IMR-90 (cell line): ENCODE results near the gene CDC42BPA. TPM values are rescaled to one million over a fixed set of nuclear protein-coding genes. Genes with fewer than 3 reads are reported as not detected.
A peak's percentile ranks its signal among the peaks of the same experiment; 100 is the strongest.

ENCODE experiments used
- ATAC-seq: fragments of 200-7000 bp; cut with Tn5 transposase; 2 replicates; pipeline ENCODE4 v1.9.1; 2020; ENCODE audit warnings: low read depth, mild to moderate bottlenecking, moderate library complexity
- BruUV-seq: library from RNA; stranded (reverse); fragments of 400-500 nt; replicated peaks from 2 replicates; lab custom pipeline; 2021; lab: Mats Ljungman, UMichigan
- CTCF ChIA-PET: fragments of 300-600 bp; formaldehyde crosslinking; extraction: SDS; loops from one replicate; lab custom pipeline; 2021; ENCODE audit warnings: antibody characterized with exemption; lab: Yijun Ruan, JAX
- POLR2A ChIA-PET: fragments of 300-600 bp; sonication (Branson Sonifier 250); formaldehyde crosslinking; loops from one replicate; lab custom pipeline; 2022; ENCODE audit warnings: antibody characterized with exemption; ENCODE audit not compliant: unreplicated experiment; lab: Charles Lee
- DNase-seq: peaks from one replicate; pipeline ENCODE4 v3.0.0; 2013
- H2AFZ ChIP-seq: replicated peaks from 2 replicates; pipeline ENCODE3; 2013; ENCODE audit warnings: low read length, mild to moderate bottlenecking; ENCODE audit not compliant: poor library complexity
- H2AK5ac ChIP-seq: 2 replicates; pipeline ENCODE4 v1.6.1; 2013; ENCODE audit warnings: low read depth, low read length, inconsistent platforms
- H2AK9ac ChIP-seq: replicated peaks from 2 replicates; pipeline ENCODE3; 2013; ENCODE audit warnings: mild to moderate bottlenecking, low read depth, low read length, moderate library complexity; ENCODE audit not compliant: poor library complexity
- H2BK120ac ChIP-seq: 2 replicates; pipeline ENCODE4 v1.6.1; 2013; ENCODE audit warnings: low read depth, low read length, inconsistent platforms
- H2BK15ac ChIP-seq: 3 replicates; pipeline ENCODE4 v1.6.1; 2013; ENCODE audit warnings: low read depth, low read length, inconsistent platforms
- H2BK20ac ChIP-seq: 2 replicates; pipeline ENCODE4 v1.6.1; 2013; ENCODE audit warnings: low read depth, mild to moderate bottlenecking, inconsistent platforms, low read length, moderate library complexity
- H2BK5ac ChIP-seq: 2 replicates; pipeline ENCODE4 v1.6.1; 2013; ENCODE audit warnings: mild to moderate bottlenecking, low read depth, low read length, inconsistent platforms; ENCODE audit not compliant: poor library complexity, severe bottlenecking
- H3K14ac ChIP-seq: replicated peaks from 2 replicates; pipeline ENCODE4 v1.6.1; 2013; ENCODE audit warnings: low read depth, low read length, inconsistent platforms
- H3K18ac ChIP-seq: 2 replicates; pipeline ENCODE4 v1.6.1; 2013; ENCODE audit warnings: low read depth, low read length, control low read depth
- H3K23ac ChIP-seq: 2 replicates; pipeline ENCODE4 v1.6.1; 2013; ENCODE audit warnings: low read depth, low read length, inconsistent platforms
- H3K27ac ChIP-seq: 2 replicates; pipeline ENCODE4 v1.5.1; 2013; ENCODE audit warnings: mild to moderate bottlenecking, control low read depth, low read length; ENCODE audit not compliant: insufficient read depth
- H3K27me3 ChIP-seq: 2 replicates; pipeline ENCODE4 v1.6.1; 2013; ENCODE audit warnings: low read length; ENCODE audit not compliant: control insufficient read depth, insufficient read depth
- H3K36me3 ChIP-seq: 2 replicates; pipeline ENCODE4 v1.6.1; 2013; ENCODE audit warnings: low read length, mixed read lengths; ENCODE audit not compliant: control insufficient read depth, insufficient read depth
- H3K4ac ChIP-seq: 2 replicates; pipeline ENCODE4 v1.6.1; 2013; ENCODE audit warnings: low read depth, low read length, inconsistent platforms
- H3K4me1 ChIP-seq: 2 replicates; pipeline ENCODE4 v1.6.1; 2013; ENCODE audit warnings: low read length, mixed read lengths; ENCODE audit not compliant: control insufficient read depth, insufficient read depth
- H3K4me2 ChIP-seq: 2 replicates; pipeline ENCODE4 v1.6.1; 2013; ENCODE audit warnings: low read depth, mild to moderate bottlenecking, control low read depth, low read length, moderate library complexity
- H3K4me3 ChIP-seq: 2 replicates; pipeline ENCODE4 v1.5.1; 2013; ENCODE audit warnings: low read depth, mild to moderate bottlenecking, control low read depth, low read length, moderate library complexity; ENCODE audit not compliant: insufficient read depth
- H3K56ac ChIP-seq: 2 replicates; pipeline ENCODE4 v1.6.1; 2013; ENCODE audit warnings: low read length, inconsistent platforms; ENCODE audit not compliant: insufficient read depth; ENCODE audit errors: extremely low read depth
- H3K79me1 ChIP-seq, 2 experiments: 2 replicates each; pipeline ENCODE4 v1.6.1; 2013; ENCODE audit warnings: low read length in 2 of 2, inconsistent platforms in 1 of 2, low read depth in 1 of 2
- H3K9ac ChIP-seq: 2 replicates; pipeline ENCODE4 v1.6.1; 2013; ENCODE audit warnings: low read depth, low read length, control low read depth
- H3K9me1 ChIP-seq: 2 replicates; pipeline ENCODE4 v1.6.1; 2013; ENCODE audit warnings: low read length, inconsistent platforms; ENCODE audit not compliant: insufficient read depth
- H3K9me3 ChIP-seq: 2 replicates; pipeline ENCODE4 v1.6.1; 2013; ENCODE audit warnings: low read length; ENCODE audit not compliant: control insufficient read depth, insufficient read depth
- H4K20me1 ChIP-seq: 2 replicates; pipeline ENCODE4 v1.6.1; 2013; ENCODE audit warnings: low read length, inconsistent platforms; ENCODE audit not compliant: insufficient read depth
- H4K5ac ChIP-seq: 2 replicates; pipeline ENCODE4 v1.6.1; 2013; ENCODE audit warnings: mild to moderate bottlenecking, low read depth, low read length, control low read depth
- H4K8ac ChIP-seq, 2 experiments: 2 replicates each; pipeline ENCODE4 v1.6.1; 2013; ENCODE audit warnings: low read depth in 2 of 2, low read length in 2 of 2, control low read depth in 1 of 2, inconsistent platforms in 1 of 2
- H4K91ac ChIP-seq: 2 replicates; pipeline ENCODE4 v1.6.1; 2013; ENCODE audit warnings: low read depth, low read length, inconsistent platforms; ENCODE audit not compliant: insufficient read depth
- BHLHE40 ChIP-seq: fragments of 150-350 bp; IDR thresholded peaks from 2 replicates; pipeline ENCODE4 v1.6.1; 2016; ENCODE audit warnings: mild to moderate bottlenecking, low read depth, low read length
- CEBPB ChIP-seq: IDR thresholded peaks from 2 replicates; pipeline ENCODE4 v1.6.1; 2012; ENCODE audit warnings: low read depth, low read length, improper control_type of control experiment
- CHD1 ChIP-seq: IDR thresholded peaks from 2 replicates; pipeline ENCODE4 v1.6.1; 2012; ENCODE audit warnings: low read depth, low read length, improper control_type of control experiment
- CTCF ChIP-seq: conservative IDR thresholded peaks from 2 replicates; pipeline ENCODE4 v1.5.1; 2012; ENCODE audit warnings: mild to moderate bottlenecking, low read depth, low read length, improper control_type of control experiment
- FOS ChIP-seq: fragments of 150-350 bp; IDR thresholded peaks from 2 replicates; pipeline ENCODE4 v1.6.1; 2016; ENCODE audit warnings: low read depth, low read length
- MAFK ChIP-seq: IDR thresholded peaks from 2 replicates; pipeline ENCODE4 v1.6.1; 2012; ENCODE audit warnings: low read depth, low read length, improper control_type of control experiment
- MAZ ChIP-seq: IDR thresholded peaks from 2 replicates; pipeline ENCODE4 v1.6.1; 2012; ENCODE audit warnings: low read depth, mild to moderate bottlenecking, low read length, improper control_type of control experiment, moderate library complexity, borderline replicate concordance
- MXI1 ChIP-seq: IDR thresholded peaks from 2 replicates; pipeline ENCODE4 v1.6.1; 2012; ENCODE audit warnings: low read depth, mild to moderate bottlenecking, low read length, moderate library complexity, borderline replicate concordance
- NFE2L2 ChIP-seq: fragments of 150-350 bp; IDR thresholded peaks from 2 replicates; pipeline ENCODE4 v1.6.1; 2016; ENCODE audit warnings: low read depth, mild to moderate bottlenecking, low read length
- POLR2A ChIP-seq: IDR thresholded peaks from 2 replicates; pipeline ENCODE4 v1.6.1; 2012; ENCODE audit warnings: mild to moderate bottlenecking, low read depth, low read length
- RAD21 ChIP-seq: IDR thresholded peaks from 2 replicates; pipeline ENCODE4 v1.6.1; 2012; ENCODE audit warnings: low read length, improper control_type of control experiment
- RCOR1 ChIP-seq: IDR thresholded peaks from 2 replicates; pipeline ENCODE4 v1.6.1; 2012; ENCODE audit warnings: mild to moderate bottlenecking, low read length, improper control_type of control experiment; ENCODE audit not compliant: insufficient replicate concordance
- RFX5 ChIP-seq: IDR thresholded peaks from 2 replicates; pipeline ENCODE4 v1.8.0; 2012; ENCODE audit warnings: low read depth, mild to moderate bottlenecking, low read length, moderate library complexity
- SMC3 ChIP-seq: fragments of 150-350 bp; IDR thresholded peaks from 2 replicates; pipeline ENCODE4 v1.6.1; 2016; ENCODE audit warnings: low read depth, mild to moderate bottlenecking, antibody characterized with exemption, low read length, moderate library complexity
- USF2 ChIP-seq: fragments of 150-350 bp; IDR thresholded peaks from 2 replicates; pipeline ENCODE4 v1.6.1; 2017; ENCODE audit warnings: mild to moderate bottlenecking, antibody characterized with exemption, low read length, low read depth
- WGBS, 2 experiments: methylation state at CpG; one replicate each; pipeline versions ENCODE4 v1.1.5 to v1.1.7; 2013; ENCODE audit warnings: missing lambda C conversion rate in 2 of 2; ENCODE audit not compliant: insufficient read length in 1 of 2; ENCODE audit errors: extremely low coverage in 2 of 2; 5-methylcytosine and 5-hydroxymethylcytosine counted together
- dilution Hi-C: fragments of 300-500 bp; cut with HindIII; formaldehyde crosslinking; loops from one replicate; pipeline ENCODE4 v1.14.3; 2018; ENCODE audit warnings: low sequenced_read_pairs; ENCODE audit not compliant: unreplicated experiment
- in situ Hi-C: fragments of 300-500 bp; cut with MboI; formaldehyde crosslinking; loops from 3 replicates; pipeline ENCODE4 v1.14.3; 2019; ENCODE audit warnings: low sequenced_read_pairs, inconsistent platforms, mixed read lengths
- intact Hi-C: fragments of 100-400 bp; cut with micrococcal nuclease; formaldehyde crosslinking; loops from 2 replicates; pipeline ENCODE4 v1.10.0; 2022
- polyA plus RNA-seq, 3 experiments: library from polyadenylated mRNA; depleted of rRNA; stranded (reverse); fragments of >200 nt; gene quantifications; 2 replicates each; pipeline ENCODE4 v1.2.3, GENCODE V29; 2012; ENCODE audit warnings: low replicate concordance in 1 of 3
- total RNA-seq: library from RNA; depleted of rRNA; stranded (reverse); fragments of >200 nt; gene quantifications from 2 replicates; pipeline ENCODE4 v1.2.3, GENCODE V29; 2012
- TF ChIP-seq, protein P1 (sequence below): fragments of 150-350 bp; IDR thresholded peaks from 2 replicates; pipeline ENCODE4 v1.6.1; 2016; ENCODE audit warnings: low read depth, mild to moderate bottlenecking, low read length, moderate library complexity, borderline replicate concordance

The CDC42BPA gene
- total and polyA plus RNA-seq, 2 of the 4 experiments (the other 2 are of a cell fraction), result 9.4 to 27.8 TPM

DNA sequence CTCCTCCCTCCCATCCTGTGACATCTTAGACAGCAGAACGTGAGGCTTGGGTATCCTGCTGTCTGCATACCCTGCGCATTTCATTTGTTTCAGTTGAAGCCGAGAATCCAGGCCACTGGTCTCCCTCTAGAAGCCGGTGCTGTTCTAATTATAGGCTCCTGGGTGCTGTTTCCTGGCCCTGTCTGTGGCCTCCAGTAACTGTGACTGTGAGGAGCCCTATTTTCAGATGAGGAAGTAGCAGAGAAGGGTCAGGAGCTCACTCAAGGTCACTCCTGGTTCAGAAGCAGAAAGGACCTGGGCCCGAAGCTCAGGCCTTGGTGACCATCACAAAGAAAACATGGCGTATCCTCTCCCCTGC is 354.2 kb downstream of the CDC42BPA start:
- Histone ChIP-seq H2BK120ac (no peak overlapping the region), H3K4me3 (no peak overlapping the region), H2AK9ac (peak overlapping the region; percentile 82), H3K4me1 (no peaks in the 10 kb centered on the region), H3K56ac (no peak overlapping the region), H4K91ac (no peak overlapping the region), H3K79me1 (no peaks in the 10 kb centered on the region), H3K4ac (no peak overlapping the region), H3K9ac (no peak overlapping the region), H2BK15ac (no peak overlapping the region), H3K23ac (no peak overlapping the region), H4K5ac (no peak overlapping the region), H4K20me1 (no peaks in the 10 kb centered on the region), H3K36me3 (peaks cover 1% of the 10 kb centered on the region; the same call in 1 of the 2 replicates), H2BK5ac (no peak overlapping the region), H3K4me2 (no peak overlapping the region), H2AFZ (no peak overlapping the region), H2BK20ac (no peak overlapping the region), H3K9me1 (no peaks in the 10 kb centered on the region), H4K8ac (no peak overlapping the region), H3K18ac (no peak overlapping the region), H3K14ac (no peak overlapping the region), H3K9me3 (0 out of 2 replicates have a peak, but pooled peaks cover 1% of the 10 kb centered on the region), H3K27ac (no peak overlapping the region), H2AK5ac (no peak overlapping the region), H3K27me3 (no peaks in the 10 kb centered on the region)
- in situ Hi-C loops (no loop called here), dilution Hi-C loops (no loop called here), intact Hi-C loops (loop anchor here (10.0 kb wide), 1 partner anchor 59 kb away; no protein-coding TSS in a partner anchor)
- 100% methylated on average over 2 of the region's 6 CpGs; no CpG with 5 or more reads in 1 of the 2 experiments for WGBS, 2 experiments
- BruUV-seq, result no TSS peak
- ChIA-PET POLR2A (no interaction called here), CTCF (no interaction called here)
- no peak for DNase-seq
- ATAC-seq, result no peak
- TF ChIP-seq, protein P1, sequence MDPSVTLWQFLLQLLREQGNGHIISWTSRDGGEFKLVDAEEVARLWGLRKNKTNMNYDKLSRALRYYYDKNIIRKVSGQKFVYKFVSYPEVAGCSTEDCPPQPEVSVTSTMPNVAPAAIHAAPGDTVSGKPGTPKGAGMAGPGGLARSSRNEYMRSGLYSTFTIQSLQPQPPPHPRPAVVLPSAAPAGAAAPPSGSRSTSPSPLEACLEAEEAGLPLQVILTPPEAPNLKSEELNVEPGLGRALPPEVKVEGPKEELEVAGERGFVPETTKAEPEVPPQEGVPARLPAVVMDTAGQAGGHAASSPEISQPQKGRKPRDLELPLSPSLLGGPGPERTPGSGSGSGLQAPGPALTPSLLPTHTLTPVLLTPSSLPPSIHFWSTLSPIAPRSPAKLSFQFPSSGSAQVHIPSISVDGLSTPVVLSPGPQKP, result no peak
- no peak for TF ChIP-seq MAZ
- TF ChIP-seq CEBPB, result no peak
- TF ChIP-seq USF2, result no peak
- no peak for TF ChIP-seq POLR2A
- no peak for TF ChIP-seq MXI1
- TF ChIP-seq SMC3, result no peak
- TF ChIP-seq CHD1, result no peak
- no peak for TF ChIP-seq NFE2L2
- no peak for TF ChIP-seq FOS
- TF ChIP-seq BHLHE40, result no peak
- TF ChIP-seq RCOR1, result no peak
- no peak for TF ChIP-seq RAD21
- no peak for TF ChIP-seq CTCF
- no peak for TF ChIP-seq MAFK
- no peak for TF ChIP-seq RFX5
